Liver (tissue), 9 donors: ENCODE data around the gene SOX8. TPM values are rescaled to one million over a fixed set of nuclear protein-coding genes. Genes with fewer than 3 reads are reported as not detected.

Experiments
- DNase-seq: peaks from one replicate; pipeline ENCODE4 v3.0.0-alpha.2; 2017; ENCODE audit warnings: low spot score
- H3K27ac ChIP-seq, 2 donors: one replicate each; pipeline ENCODE4 v1.7.0; 2013; ENCODE audit warnings: inconsistent platforms in 2 of 2, low read length in 2 of 2, control low read depth in 1 of 2, low read depth in 1 of 2, mild to moderate bottlenecking in 1 of 2
- H3K27me3 ChIP-seq, 4 donors: one replicate each; pipeline versions ENCODE4 v1.6.1 to v1.7.0; 2013; ENCODE audit warnings: low read length in 3 of 4, inconsistent platforms in 1 of 4, mild to moderate bottlenecking in 1 of 4, moderate library complexity in 1 of 4; ENCODE audit not compliant: control insufficient read depth in 4 of 4, insufficient read depth in 4 of 4
- H3K36me3 ChIP-seq, 4 donors: one replicate each; pipeline versions ENCODE4 v1.6.1 to v1.7.0; 2013; ENCODE audit warnings: low read length in 3 of 4, mild to moderate bottlenecking in 3 of 4, low read depth in 1 of 4, moderate library complexity in 1 of 4; ENCODE audit not compliant: control insufficient read depth in 4 of 4, insufficient read depth in 3 of 4
- H3K4me1 ChIP-seq, 4 donors: one replicate each; pipeline versions ENCODE4 v1.6.1 to v1.7.0; 2013; ENCODE audit warnings: low read length in 3 of 4, mild to moderate bottlenecking in 3 of 4, moderate library complexity in 1 of 4; ENCODE audit not compliant: control insufficient read depth in 4 of 4, insufficient read depth in 4 of 4
- H3K4me3 ChIP-seq, 3 donors: one replicate each; pipeline versions ENCODE4 v1.6.1 to v1.7.0; 2013; ENCODE audit warnings: low read length in 3 of 3, control low read depth in 1 of 3, low read depth in 1 of 3, mild to moderate bottlenecking in 1 of 3
- H3K9ac ChIP-seq, 2 donors: one replicate each; pipeline ENCODE4 v1.7.0; 2013; ENCODE audit warnings: low read length in 2 of 2, mild to moderate bottlenecking in 2 of 2, moderate library complexity in 2 of 2, control low read depth in 1 of 2, low read depth in 1 of 2
- H3K9me3 ChIP-seq, 4 donors: one replicate each; pipeline versions ENCODE4 v1.6.1 to v1.7.0; 2013; ENCODE audit warnings: low read length in 3 of 4; ENCODE audit not compliant: control insufficient read depth in 4 of 4
- FOXA2 ChIP-seq: IDR thresholded peaks from 2 replicates; pipeline ENCODE4 v1.6.1; 2016; ENCODE audit warnings: antibody characterized with exemption
- GABPA ChIP-seq, 2 donors: IDR thresholded peaks in 1 of 2; conservative IDR thresholded peaks in 1 of 2; 2 replicates each; pipeline ENCODE4 v1.6.1; 2016; ENCODE audit warnings: antibody characterized with exemption in 2 of 2, mild to moderate bottlenecking in 1 of 2, moderate library complexity in 1 of 2
- HNF4A ChIP-seq, 2 donors: conservative IDR thresholded peaks; 2 replicates each; pipeline ENCODE4 v1.6.1; 2016; ENCODE audit warnings: antibody characterized with exemption in 2 of 2, mild to moderate bottlenecking in 2 of 2
- HNF4G ChIP-seq: IDR thresholded peaks from 2 replicates; pipeline ENCODE4 v1.6.1; 2016; ENCODE audit warnings: antibody characterized with exemption
- JUND ChIP-seq, 2 donors: IDR thresholded peaks; 2 replicates each; pipeline ENCODE4 v1.6.1; 2016; ENCODE audit warnings: antibody characterized with exemption in 2 of 2
- NR2F2 ChIP-seq: IDR thresholded peaks from 2 replicates; pipeline ENCODE4 v1.6.1; 2016; ENCODE audit warnings: antibody characterized with exemption
- SP1 ChIP-seq: IDR thresholded peaks from 2 replicates; pipeline ENCODE4 v1.6.1; 2018; ENCODE audit warnings: antibody characterized with exemption, mild to moderate bottlenecking
- TAF1 ChIP-seq: conservative IDR thresholded peaks from 2 replicates; pipeline ENCODE4 v1.6.1; 2016; ENCODE audit warnings: antibody characterized with exemption, mild to moderate bottlenecking
- WGBS: extraction: QIAGEN DNeasy Blood & Tissue Kit; methylation state at CpG from one replicate; pipeline ENCODE4 v1.1.7; 2013; 5-methylcytosine and 5-hydroxymethylcytosine counted together
- polyA plus RNA-seq, 2 donors: library from polyadenylated mRNA; stranded (reverse) in 1 of 2; unstranded in 1 of 2; fragments of 200-250 nt in 1 of 2; fragments of >200 nt in 1 of 2; fragmentation: Nextera tagmentation in 1 of 2; extraction: Ambion mirVana in 1 of 2; gene quantifications; one replicate each; pipeline versions ENCODE4 v1.2.1 to v1.2.3, GENCODE V29; 2013 to 2015
- total RNA-seq, 2 donors: library from RNA; depleted of rRNA; stranded (reverse); fragments of >200 nt; gene quantifications; one replicate each; pipeline ENCODE4 v1.2.3, GENCODE V29; 2014
- TF ChIP-seq, protein P1 (sequence below): IDR thresholded peaks from 2 replicates; pipeline ENCODE4 v1.6.1; 2016; ENCODE audit warnings: antibody characterized with exemption
- TF ChIP-seq, protein P2 (sequence below): IDR thresholded peaks from 2 replicates; pipeline ENCODE4 v1.6.1; 2016; ENCODE audit warnings: antibody characterized with exemption, mild to moderate bottlenecking
- TF ChIP-seq, protein P3 (sequence below): IDR thresholded peaks from 2 replicates; pipeline ENCODE4 v1.6.1; 2016; ENCODE audit warnings: antibody characterized with exemption
- TF ChIP-seq, protein P4 (sequence below): IDR thresholded peaks from 2 replicates; pipeline ENCODE4 v1.6.1; 2016; ENCODE audit warnings: antibody characterized with exemption
- donor health status: healthy.
- donor health status: healthy.
- donor health status: healthy.
- donor health status: healthy.
- donor health status: healthy.

SOX8 gene
- total and polyA plus RNA-seq, 4 donors: 0.05 to 0.33 (median 0.17) TPM; not detected in 1

DNA sequence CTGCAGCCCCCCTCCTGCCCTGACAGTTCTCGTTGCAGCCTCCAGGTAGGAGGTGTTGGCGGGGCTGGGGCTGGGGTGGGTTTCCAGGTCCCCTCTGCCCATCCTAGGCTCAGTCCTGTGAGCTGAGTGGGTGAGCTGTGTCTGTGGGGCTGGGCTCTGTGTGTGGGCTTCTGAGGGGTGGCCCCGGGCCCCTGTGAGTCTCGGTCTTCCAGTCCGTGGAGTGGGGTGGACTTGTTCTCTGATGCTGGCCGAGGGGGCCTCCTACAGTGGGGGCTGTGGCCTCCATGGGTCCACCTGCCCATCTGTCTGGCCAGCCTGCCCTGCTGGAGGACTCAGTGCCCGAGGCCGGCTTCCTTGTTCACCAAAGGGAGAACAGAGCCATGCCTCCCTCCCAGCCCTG lies 32.7 kb downstream of the SOX8 start:
- no peak overlapping the region for H3K27ac ChIP-seq
- TF ChIP-seq HNF4A (conservative IDR thresholded peaks at IDR 0.05): no peak
- TF ChIP-seq JUND (IDR thresholded peaks at IDR 0.05): no peak
- TF ChIP-seq, protein P1, sequence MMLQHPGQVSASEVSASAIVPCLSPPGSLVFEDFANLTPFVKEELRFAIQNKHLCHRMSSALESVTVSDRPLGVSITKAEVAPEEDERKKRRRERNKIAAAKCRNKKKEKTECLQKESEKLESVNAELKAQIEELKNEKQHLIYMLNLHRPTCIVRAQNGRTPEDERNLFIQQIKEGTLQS: no peak
- TF ChIP-seq, protein P2, sequence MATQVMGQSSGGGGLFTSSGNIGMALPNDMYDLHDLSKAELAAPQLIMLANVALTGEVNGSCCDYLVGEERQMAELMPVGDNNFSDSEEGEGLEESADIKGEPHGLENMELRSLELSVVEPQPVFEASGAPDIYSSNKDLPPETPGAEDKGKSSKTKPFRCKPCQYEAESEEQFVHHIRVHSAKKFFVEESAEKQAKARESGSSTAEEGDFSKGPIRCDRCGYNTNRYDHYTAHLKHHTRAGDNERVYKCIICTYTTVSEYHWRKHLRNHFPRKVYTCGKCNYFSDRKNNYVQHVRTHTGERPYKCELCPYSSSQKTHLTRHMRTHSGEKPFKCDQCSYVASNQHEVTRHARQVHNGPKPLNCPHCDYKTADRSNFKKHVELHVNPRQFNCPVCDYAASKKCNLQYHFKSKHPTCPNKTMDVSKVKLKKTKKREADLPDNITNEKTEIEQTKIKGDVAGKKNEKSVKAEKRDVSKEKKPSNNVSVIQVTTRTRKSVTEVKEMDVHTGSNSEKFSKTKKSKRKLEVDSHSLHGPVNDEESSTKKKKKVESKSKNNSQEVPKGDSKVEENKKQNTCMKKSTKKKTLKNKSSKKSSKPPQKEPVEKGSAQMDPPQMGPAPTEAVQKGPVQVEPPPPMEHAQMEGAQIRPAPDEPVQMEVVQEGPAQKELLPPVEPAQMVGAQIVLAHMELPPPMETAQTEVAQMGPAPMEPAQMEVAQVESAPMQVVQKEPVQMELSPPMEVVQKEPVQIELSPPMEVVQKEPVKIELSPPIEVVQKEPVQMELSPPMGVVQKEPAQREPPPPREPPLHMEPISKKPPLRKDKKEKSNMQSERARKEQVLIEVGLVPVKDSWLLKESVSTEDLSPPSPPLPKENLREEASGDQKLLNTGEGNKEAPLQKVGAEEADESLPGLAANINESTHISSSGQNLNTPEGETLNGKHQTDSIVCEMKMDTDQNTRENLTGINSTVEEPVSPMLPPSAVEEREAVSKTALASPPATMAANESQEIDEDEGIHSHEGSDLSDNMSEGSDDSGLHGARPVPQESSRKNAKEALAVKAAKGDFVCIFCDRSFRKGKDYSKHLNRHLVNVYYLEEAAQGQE: no peak
- no peak for TF ChIP-seq HNF4G
- no peak for TF ChIP-seq NR2F2
- TF ChIP-seq GABPA (IDR thresholded peaks at IDR 0.05 in 1 of 2, conservative IDR thresholded peaks at IDR 0.05 in 1 of 2): no peak
- TF ChIP-seq FOXA2: no peak
- TF ChIP-seq, protein P3, sequence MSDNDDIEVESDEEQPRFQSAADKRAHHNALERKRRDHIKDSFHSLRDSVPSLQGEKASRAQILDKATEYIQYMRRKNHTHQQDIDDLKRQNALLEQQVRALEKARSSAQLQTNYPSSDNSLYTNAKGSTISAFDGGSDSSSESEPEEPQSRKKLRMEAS: no peak
- H3K9me3 ChIP-seq: no peaks in the 10 kb centered on the region
- no peak overlapping the region for H3K9ac ChIP-seq
- no peak overlapping the region for H3K4me3 ChIP-seq
- WGBS: 92% methylated on average over 8 of the region's 8 CpGs
- no peaks in the 10 kb centered on the region for H3K36me3 ChIP-seq
- H3K4me1 ChIP-seq: no peaks in the 10 kb centered on the region
- no peak for DNase-seq
- no peaks in the 10 kb centered on the region for H3K27me3 ChIP-seq

DNA sequence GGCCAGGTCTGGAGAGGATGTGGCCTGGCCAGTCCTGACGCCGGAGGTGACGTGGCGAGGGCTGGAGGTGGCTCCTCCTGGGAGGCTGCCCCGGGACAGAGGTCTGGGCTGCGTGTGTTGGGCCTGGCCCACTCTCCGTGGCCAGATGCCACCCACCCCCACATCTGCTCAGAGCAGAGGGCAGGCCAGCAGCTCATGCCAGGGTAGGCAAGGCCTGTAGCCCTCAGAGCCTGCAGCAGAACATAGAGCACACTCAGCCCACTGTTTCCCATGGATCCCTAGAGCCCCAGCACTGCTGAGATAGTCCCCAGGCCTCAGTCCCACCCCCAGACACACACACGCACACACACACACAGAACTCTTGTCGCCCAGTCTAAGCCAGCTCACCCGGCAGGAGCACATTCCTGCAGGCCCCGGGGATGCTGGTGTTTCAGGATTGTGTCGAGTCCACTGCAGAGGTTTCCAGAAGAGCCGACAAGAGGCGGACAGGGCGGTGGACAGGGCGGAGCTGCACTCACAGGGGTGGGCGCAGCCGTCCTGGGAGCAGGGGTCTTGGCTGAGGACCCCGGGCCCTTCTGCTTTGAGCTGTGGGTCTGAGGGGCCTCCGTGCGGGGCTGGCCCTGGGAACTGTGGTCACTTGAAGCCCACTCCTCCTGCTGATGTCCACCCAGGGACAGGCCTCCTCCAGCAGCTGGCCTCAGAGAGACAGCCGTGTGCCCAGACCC lies 33.4 kb downstream of the SOX8 start:
- no peak overlapping the region for H3K4me3 ChIP-seq
- H3K27ac ChIP-seq: no peak overlapping the region
- no peaks in the 10 kb centered on the region for H3K27me3 ChIP-seq
- H3K4me1 ChIP-seq: no peaks in the 10 kb centered on the region
- no peak for DNase-seq
- H3K9ac ChIP-seq: no peak overlapping the region
- TF ChIP-seq SP1 (no peak), TAF1 (no peak), JUND (IDR thresholded peaks at IDR 0.05) (no peak), GABPA (IDR thresholded peaks at IDR 0.05 in 1 of 2, conservative IDR thresholded peaks at IDR 0.05 in 1 of 2) (no peak)
- TF ChIP-seq, protein P2: no peak
- TF ChIP-seq, protein P1: no peak
- TF ChIP-seq, protein P4, sequence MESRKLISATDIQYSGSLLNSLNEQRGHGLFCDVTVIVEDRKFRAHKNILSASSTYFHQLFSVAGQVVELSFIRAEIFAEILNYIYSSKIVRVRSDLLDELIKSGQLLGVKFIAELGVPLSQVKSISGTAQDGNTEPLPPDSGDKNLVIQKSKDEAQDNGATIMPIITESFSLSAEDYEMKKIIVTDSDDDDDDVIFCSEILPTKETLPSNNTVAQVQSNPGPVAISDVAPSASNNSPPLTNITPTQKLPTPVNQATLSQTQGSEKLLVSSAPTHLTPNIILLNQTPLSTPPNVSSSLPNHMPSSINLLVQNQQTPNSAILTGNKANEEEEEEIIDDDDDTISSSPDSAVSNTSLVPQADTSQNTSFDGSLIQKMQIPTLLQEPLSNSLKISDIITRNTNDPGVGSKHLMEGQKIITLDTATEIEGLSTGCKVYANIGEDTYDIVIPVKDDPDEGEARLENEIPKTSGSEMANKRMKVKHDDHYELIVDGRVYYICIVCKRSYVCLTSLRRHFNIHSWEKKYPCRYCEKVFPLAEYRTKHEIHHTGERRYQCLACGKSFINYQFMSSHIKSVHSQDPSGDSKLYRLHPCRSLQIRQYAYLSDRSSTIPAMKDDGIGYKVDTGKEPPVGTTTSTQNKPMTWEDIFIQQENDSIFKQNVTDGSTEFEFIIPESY: no peak
- H3K9me3 ChIP-seq: no peaks in the 10 kb centered on the region
- H3K36me3 ChIP-seq: no peaks in the 10 kb centered on the region
- 89% methylated on average over 22 of the region's 22 CpGs for WGBS
